ENCODE data around the gene MGAT4A.
"Not testable (repeated sequence)": the region's sequence is repeated elsewhere in the genome, so short reads cannot be mapped to it uniquely, and the experiment has no call there.

MGAT4A gene

GRCh38 chr2:98598781-98599428 lies 132.0 kb downstream of the MGAT4A start:
- DNase-seq: no peak

- DNase-seq: not testable (repeated sequence)
These were observed 136.3 kb downstream of the MGAT4A start for GRCh38 chr2:98594665-98595064.

GRCh38 chr2:98592565-98592964 lies 138.4 kb downstream of the MGAT4A start:
- DNase-seq: no peak

GRCh38 chr2:98589489-98589888 lies 141.4 kb downstream of the MGAT4A start:
- DNase-seq: no peak

- no peak for DNase-seq
These were observed 142.0 kb downstream of the MGAT4A start for GRCh38 chr2:98588880-98589431.

GRCh38 chr2:98586551-98587140 lies 144.3 kb downstream of the MGAT4A start:
- no peak for DNase-seq

- DNase-seq: no peak
These were observed 145.5 kb downstream of the MGAT4A start for GRCh38 chr2:98585386-98585785.

GRCh38 chr2:98583816-98584618 lies 146.9 kb downstream of the MGAT4A start:
- no peak for DNase-seq

- no peak for DNase-seq
These were observed 147.7 kb downstream of the MGAT4A start for GRCh38 chr2:98583276-98583675.

GRCh38 chr2:98582523-98582922 lies 148.4 kb downstream of the MGAT4A start:
- DNase-seq: no peak

- DNase-seq: no peak
These were observed 150.2 kb downstream of the MGAT4A start for GRCh38 chr2:98580656-98581284.

GRCh38 chr2:98579926-98580325 lies 151.0 kb downstream of the MGAT4A start:
- no peak for DNase-seq

- DNase-seq: no peak
These were observed 152.7 kb downstream of the MGAT4A start for GRCh38 chr2:98578231-98578630.

GRCh38 chr2:98577313-98577712 lies 153.6 kb downstream of the MGAT4A start:
- DNase-seq: no peak

- DNase-seq: no peak
These were observed 154.1 kb downstream of the MGAT4A start for GRCh38 chr2:98576666-98577312.

- DNase-seq: no peak
These were observed 157.5 kb downstream of the MGAT4A start for GRCh38 chr2:98573426-98573825.

GRCh38 chr2:98572676-98573075 lies 158.3 kb downstream of the MGAT4A start:
- no peak for DNase-seq

GRCh38 chr2:98572211-98572610 lies 158.7 kb downstream of the MGAT4A start:
- no peak for DNase-seq

GRCh38 chr2:98571796-98572195 lies 159.1 kb downstream of the MGAT4A start:
- DNase-seq: no peak

- DNase-seq: no peak
These were observed 159.7 kb downstream of the MGAT4A start for GRCh38 chr2:98571121-98571701.

- DNase-seq: no peak
These were observed 160.6 kb downstream of the MGAT4A start for GRCh38 chr2:98570356-98570755.

GRCh38 chr2:98569915-98570314 lies 161.0 kb downstream of the MGAT4A start:
- DNase-seq: no peak
